ENCODE results near the gene DYNC1LI1. TPM values are rescaled to one million over a fixed set of nuclear protein-coding genes. Genes with fewer than 3 reads are reported as not detected.

Gene DYNC1LI1
- total RNA-seq, 1 experiment from 2014 or later, result 42.8 TPM

- TF ChIP-seq USF2 (CRISPR knock-in tag; IDR thresholded peaks at IDR 0.05) (no peak), IRF2 (CRISPR knock-in tag; IDR thresholded peaks at IDR 0.05; ENCODE audit: borderline replicate concordance, low read depth) (no peak), ZSCAN18 (CRISPR knock-in tag; IDR thresholded peaks at IDR 0.05) (no peak), SMAD4 (CRISPR knock-in tag; IDR thresholded peaks at IDR 0.05) (no peak), NFE2L1 (CRISPR knock-in tag; IDR thresholded peaks at IDR 0.05) (no peak), ERG (CRISPR knock-in tag; IDR thresholded peaks at IDR 0.05) (no peak), FOXJ3 (CRISPR knock-in tag; IDR thresholded peaks at IDR 0.05; ENCODE audit: borderline replicate concordance) (no peak)
Observed at GRCh38 chr3:32562640-32563039, 8.0 kb downstream of the DYNC1LI1 start (continued).

GRCh38 chr3:32557640-32558352 is 12.9 kb downstream of the DYNC1LI1 start:
- ATAC-seq, result no peak
- peaks cover 4% of the 10 kb centered on the region; the same call in 1 of the 2 replicates for H3K36me3 Mint-ChIP-seq
- H3K4me3 Mint-ChIP-seq, result no peak overlapping the region
- CTCF ChIA-PET, result no interaction called here
- no peaks in the 10 kb centered on the region for H3K9me3 Mint-ChIP-seq
- H3K27ac Mint-ChIP-seq, result no peak overlapping the region
- TF ChIP-seq ZNF121 (CRISPR knock-in tag; IDR thresholded peaks at IDR 0.05) (peak; percentile 98), ZSCAN18 (CRISPR knock-in tag; IDR thresholded peaks at IDR 0.05) (no peak)
- POLR2A ChIA-PET, result no interaction called here
- DNase-seq (ENCODE audit: low spot score), result no peak
- no peaks in the 10 kb centered on the region for H3K27me3 Mint-ChIP-seq (ENCODE audit: low read depth)
- H3K4me1 Mint-ChIP-seq, result peaks cover 9% of the 10 kb centered on the region; the same call in 1 of the 2 replicates

- CTCF ChIA-PET, result no interaction called here
- peak overlapping the region; percentile 37; the same call in 1 of the 2 replicates for H3K27ac Mint-ChIP-seq
- H3K4me3 Mint-ChIP-seq, result no peak overlapping the region
- TF ChIP-seq ZNF121 (CRISPR knock-in tag; IDR thresholded peaks at IDR 0.05) (no peak), E2F5 (CRISPR knock-in tag; IDR thresholded peaks at IDR 0.05) (no peak), IRF2 (CRISPR knock-in tag; IDR thresholded peaks at IDR 0.05; ENCODE audit: borderline replicate concordance, low read depth) (no peak), JUN (CRISPR knock-in tag; IDR thresholded peaks at IDR 0.05) (no peak), E2F4 (CRISPR knock-in tag; IDR thresholded peaks at IDR 0.05; ENCODE audit: borderline replicate concordance, low read depth) (no peak), USF2 (CRISPR knock-in tag; IDR thresholded peaks at IDR 0.05) (no peak), ARID4B (CRISPR knock-in tag; IDR thresholded peaks at IDR 0.05; ENCODE audit: borderline replicate concordance) (no peak), CBFB (CRISPR knock-in tag; IDR thresholded peaks at IDR 0.05; ENCODE audit: low read depth) (no peak), OVOL2 (CRISPR knock-in tag; IDR thresholded peaks at IDR 0.05; ENCODE audit: borderline replicate concordance) (no peak), TEAD1 (CRISPR knock-in tag; IDR thresholded peaks at IDR 0.05) (no peak)
Observed at GRCh38 chr3:32556332-32556731, 14.3 kb downstream of the DYNC1LI1 start.

More at GRCh38 chr3:32556332-32556731, 14.3 kb downstream of the DYNC1LI1 start:
- DNase-seq (ENCODE audit: low spot score) (no peak), ATAC-seq (no peak)
- no peaks in the 10 kb centered on the region for H3K9me3 Mint-ChIP-seq
- peaks cover 16% of the 10 kb centered on the region for H3K4me1 Mint-ChIP-seq
- no peaks in the 10 kb centered on the region for H3K27me3 Mint-ChIP-seq (ENCODE audit: low read depth)
- POLR2A ChIA-PET, result interaction anchor here (2.3 kb wide), 1 partner anchor 14 kb away, joined by 6 read pairs; the partner anchor contains the start of gene DYNC1LI1
- peaks cover 3% of the 10 kb centered on the region; the same call in 1 of the 2 replicates for H3K36me3 Mint-ChIP-seq

Measured in WTC11 (cell line).